Cerebellar nuclear complex (tissue), 1 donor: Measurements from ENCODE around the gene ZFP62.

Experiments used
- DNase-seq, 2 experiments: peaks; one replicate each; lab custom pipeline; 2025; lab: John Stamatoyannopoulos, UW

ZFP62 gene

DNA sequence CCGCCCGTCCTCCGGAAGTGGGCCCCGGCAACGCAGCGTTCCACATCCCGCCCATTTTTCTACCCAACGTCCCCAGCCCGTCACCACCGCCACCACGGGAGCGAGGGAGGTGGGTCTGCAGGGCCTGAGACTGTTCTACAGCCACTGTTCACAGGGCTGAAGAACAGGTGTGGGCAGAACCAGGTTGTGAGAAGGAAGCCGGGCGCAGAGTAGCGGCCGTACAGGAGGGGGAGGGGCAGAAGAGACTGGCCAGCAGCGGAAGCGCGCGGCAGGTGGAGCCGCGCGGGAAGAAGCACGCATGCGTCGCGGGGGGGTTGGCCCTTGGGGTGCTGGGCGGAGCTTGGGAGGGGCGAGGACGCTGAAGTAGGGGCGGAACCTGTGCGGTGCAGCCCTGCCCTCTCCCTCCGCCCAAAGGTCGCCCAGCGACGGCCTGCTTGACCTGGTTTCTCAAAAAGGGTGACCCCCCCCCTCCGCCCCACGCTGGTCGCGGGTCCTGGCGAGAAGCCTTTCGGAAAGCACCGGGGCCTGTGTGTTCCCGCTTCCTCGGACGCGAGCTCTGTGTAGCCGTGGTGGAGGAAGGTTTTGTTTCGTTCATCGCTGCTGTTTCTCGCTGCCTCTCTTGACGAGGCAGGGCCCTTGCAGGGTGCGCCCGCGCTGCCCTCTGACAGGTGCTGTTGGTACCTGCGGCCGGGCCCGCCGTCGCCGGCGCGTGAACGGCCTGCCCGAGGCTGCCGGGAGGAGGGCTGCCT is 50.7 kb downstream of the ZFP62 start:
- DNase-seq, result peak; percentile 62 to 68

DNA sequence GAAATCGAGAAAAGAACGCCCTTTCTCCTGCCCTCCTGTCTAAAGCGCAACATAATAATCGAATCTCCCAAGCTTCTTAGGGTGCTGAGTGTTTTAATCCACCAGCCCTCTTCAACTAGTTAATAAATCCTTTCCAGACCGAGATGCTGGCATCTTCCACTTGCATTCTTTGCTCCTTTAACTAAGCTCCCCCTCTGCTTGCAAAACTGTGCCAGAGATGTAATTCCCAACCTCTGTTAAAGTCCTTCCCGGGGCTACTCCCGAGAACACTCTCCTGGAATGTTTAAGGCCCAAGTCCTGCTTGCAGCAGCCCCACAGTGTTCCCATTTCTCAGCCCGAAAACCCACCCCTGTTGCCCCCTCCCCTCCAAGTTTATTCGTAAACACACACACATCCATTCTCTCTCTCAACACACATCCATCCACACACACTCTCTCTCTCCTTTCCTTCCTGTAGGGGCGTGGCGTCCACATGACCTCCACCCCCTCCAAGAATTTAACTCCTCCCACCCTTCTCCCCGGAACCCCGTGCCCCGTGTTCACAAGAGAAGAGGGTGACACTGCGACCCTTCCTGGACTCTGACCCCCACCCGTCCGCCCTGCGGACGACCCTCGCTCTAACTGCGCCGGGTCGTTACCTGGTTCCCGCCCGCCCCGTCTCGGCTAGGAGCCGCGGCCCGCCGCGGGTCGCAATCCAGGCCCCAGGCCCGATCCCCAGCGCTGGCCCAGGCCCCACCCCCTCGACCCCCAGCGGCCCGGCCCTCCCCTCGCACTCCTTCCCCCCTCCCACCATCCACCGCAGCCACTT is 51.5 kb downstream of the ZFP62 start:
- peak in 1 of 2 experiments; percentile 14 for DNase-seq

DNA sequence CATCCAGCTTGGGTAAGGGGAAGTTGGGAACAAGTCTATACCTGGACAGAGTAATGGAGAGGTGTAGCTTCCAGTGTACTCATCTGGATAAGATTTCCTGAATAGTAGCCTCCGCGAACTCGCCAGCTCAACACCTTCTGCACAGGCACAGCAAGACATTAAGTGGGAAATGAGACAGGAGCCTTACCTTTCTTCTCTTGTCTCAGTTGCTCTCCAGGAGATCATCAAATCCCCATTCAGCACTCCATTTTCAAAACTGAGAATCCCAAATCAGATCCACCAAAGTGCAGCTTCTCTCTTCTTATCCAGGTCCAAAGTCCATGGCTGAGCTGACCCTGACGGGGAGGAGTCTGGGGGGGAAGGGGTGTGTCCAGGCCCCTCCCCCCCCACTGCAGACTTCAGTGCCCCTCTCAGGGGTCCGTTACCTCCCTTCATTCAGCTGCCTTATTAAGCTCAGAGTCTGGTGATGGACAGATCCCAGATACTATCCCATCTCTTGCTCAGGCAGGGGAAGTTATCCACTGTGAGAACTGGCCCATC is 52.5 kb downstream of the ZFP62 start:
- no peak for DNase-seq

DNA sequence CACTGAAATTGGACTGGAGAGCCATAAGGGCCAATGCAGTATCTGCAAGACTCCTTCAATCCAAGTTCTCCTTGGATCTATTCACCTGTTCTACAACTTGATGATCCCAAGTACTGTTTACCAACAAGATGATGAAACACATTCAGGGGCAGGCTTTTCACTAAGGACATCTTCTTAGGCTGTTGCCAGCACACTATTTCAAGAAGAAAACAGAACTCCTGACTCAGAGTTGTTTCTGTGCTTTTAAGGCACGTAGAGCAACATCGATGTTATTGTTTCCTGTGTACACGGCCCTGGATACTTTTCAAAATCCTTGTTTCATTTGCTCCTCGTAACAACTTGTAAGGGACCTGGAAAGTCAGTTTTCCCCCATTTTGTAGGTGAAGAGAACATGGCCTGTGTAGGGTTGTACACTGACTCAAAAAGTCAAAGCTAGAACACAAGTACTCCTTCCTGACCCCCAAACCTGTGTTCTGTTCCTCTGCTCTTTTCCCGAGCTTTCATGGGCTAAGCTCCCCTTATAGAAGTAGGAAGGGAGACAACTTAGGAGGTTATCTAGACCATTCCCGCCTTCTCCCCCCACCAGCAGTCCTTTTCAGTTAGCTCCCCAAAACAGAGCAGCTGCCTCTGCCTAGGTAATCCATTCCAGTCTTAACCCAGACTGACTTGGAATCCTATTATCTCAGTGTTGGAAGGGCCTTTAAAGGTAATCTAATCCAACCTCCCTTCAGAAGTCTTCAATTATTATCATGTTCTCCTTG is 53.2 kb downstream of the ZFP62 start:
- DNase-seq, result no peak

DNA sequence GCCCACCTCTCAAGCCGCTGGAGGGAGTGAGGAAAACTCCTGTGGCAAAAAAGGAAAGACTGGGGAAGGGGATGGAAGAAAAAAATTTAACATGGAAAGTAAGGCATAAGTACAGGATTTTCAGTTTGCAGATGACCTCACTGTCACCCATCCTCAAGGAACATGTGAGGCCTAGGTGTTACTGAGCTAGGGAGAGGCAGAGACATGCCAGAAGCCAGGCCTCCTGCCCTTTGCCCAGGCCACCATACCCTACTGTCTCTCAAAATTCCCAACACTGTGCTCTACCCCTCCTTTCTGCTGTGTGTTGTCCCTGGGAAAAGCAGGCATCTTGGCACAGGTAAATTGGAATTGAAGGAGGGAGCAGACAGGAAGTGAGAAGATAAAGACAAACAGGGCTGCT is 54.0 kb downstream of the ZFP62 start:
- no peak for DNase-seq

DNA sequence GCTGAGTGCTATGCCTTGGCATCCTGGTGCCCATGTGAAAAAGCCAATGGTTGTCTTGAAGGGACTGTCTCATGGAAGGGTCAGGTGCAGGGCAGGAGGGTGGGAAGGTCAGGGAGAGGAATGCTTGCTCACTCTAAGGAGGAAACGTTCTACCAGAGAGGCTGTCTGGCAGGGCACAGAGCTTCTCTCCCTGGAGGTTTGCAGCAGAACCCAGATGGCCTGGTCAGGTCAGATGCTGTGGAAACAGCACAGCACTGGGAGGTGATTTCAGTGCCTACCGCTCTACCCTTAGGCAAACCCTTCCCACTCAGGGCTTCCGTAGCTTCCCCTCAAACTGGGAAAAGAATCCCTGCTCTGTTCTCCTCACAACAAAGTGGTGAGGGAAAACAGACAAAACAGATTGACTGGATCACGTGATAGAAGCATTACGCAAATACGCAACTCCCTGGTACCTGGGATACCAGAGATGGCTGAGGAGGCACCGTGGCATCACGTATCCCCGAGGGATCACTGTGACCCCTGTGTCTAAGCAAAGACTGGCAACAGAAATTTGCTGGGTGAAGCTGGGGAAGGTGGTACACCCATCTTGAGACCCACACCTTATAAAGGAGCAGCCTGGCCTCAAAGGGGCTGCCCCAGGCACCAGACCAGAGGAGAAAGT is 54.6 kb downstream of the ZFP62 start:
- DNase-seq, result no peak

DNA sequence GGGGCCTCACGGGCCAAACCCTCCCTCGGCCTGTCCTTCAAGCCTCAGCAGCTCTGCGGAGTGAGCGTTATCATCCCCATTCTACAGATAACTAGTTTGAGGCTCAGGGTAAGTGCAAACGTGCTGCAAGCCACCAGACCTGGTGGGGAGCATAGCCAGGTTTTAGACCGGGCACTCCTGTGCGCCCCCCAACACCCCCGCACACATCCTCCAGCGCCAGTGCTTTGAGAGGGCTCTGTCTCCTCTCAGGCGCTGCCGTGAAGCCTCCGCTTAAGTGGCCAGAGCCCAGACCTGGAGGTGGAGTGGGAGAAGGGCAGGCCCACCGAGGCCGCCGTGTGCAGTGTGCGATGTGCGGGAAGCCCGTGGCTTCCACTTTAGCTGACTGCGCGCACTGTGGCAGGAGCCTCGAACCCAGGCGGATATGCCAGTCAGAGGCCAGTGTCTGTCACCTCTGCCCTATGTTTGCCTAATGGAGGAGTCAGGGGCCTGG is 56.9 kb downstream of the ZFP62 start:
- DNase-seq, result no peak

DNA sequence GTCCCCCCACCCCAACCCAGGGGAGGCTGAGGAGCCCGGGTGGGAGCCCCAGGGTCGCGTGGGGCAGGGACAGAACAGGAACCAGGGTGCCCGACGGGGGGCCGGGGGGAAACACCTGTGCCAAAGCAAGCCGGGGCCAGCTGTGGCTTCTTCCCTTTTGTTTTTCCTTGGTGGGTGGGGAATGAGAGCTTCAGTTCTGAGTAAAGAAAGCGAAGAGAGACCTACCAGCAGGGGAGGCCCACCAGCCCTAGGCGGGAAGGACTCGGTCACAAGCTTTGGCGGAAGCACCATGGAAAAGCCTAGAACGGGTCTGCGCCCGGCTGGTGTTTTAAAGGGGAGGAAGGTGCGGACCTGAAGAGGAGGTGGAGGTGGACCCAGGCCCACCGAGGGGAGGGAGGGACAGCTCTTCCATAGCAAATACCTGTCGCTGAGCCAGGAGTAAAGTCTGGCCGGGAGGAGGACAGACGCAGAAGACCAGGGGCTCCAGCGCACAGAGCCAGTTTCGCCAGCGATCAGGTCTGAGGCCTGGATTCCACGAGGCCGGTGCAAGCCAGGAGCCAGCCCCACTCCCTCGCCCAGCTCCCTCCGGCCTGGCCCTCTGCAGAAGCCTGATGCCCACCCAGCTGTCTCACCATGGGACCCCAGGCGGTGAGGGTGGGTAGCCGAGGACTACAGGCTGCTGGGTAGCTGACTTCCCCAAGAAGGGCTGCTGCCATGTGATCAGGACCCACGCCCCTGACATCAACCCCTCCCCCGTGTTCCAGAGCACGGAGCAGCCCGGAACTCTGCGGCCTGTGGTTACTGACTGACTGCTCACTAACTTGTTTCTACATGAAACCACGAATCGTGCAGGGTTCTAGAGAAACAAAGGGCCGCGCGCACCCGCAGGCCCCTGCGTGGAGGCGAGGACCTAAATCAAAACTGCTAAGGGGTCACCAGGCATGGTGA is 57.6 kb downstream of the ZFP62 start:
- no peak for DNase-seq

DNA sequence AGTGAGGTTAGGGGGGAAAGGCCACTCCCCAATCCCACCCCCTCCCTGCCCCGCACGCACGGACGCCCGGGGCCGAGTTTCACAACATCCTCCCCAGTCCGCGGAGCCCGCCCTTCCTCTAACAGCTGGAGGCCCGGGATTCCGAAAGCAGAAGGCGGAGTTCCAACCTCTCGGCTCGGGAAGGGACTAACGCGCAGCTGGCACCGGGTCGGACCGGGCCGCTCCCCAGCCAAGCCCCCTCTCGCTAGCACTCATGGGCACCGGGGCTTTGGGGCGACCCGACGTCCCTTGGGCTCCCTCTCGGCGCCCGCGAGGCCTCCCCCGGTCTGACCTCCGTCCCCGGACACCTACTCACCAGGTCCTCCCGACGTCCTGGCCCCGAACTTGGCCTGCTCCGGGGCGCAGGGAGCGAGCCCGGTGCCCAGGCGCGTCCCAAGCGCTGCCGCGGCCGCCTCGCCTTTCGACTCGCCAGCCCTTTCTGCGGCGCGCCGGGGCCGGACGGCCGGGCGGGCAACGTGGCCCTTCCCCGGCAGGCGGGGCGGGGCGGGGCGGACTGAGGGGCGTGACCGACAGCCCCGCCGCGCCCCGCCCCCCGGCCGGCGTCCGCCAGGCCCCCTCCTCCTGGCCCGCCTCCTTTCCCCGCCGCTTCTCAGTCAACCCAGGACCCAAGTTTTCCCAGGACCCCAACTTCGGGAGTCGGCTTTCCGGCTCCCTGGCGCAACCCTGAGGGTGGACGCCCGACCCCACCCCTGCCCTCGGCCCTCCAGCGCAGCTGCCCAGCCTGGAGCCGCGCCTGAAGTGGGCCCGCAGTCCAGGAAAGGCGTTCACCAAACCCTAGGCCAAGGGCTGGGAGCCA is 58.5 kb downstream of the ZFP62 start, which contains the start of gene MGAT1:
Gene MGAT1 (minus strand): TSS at position 482 of the 856 bp plus-strand sequence. CDS start 9,835 bp downstream, outside the sequence.
- DNase-seq, result no peak

DNA sequence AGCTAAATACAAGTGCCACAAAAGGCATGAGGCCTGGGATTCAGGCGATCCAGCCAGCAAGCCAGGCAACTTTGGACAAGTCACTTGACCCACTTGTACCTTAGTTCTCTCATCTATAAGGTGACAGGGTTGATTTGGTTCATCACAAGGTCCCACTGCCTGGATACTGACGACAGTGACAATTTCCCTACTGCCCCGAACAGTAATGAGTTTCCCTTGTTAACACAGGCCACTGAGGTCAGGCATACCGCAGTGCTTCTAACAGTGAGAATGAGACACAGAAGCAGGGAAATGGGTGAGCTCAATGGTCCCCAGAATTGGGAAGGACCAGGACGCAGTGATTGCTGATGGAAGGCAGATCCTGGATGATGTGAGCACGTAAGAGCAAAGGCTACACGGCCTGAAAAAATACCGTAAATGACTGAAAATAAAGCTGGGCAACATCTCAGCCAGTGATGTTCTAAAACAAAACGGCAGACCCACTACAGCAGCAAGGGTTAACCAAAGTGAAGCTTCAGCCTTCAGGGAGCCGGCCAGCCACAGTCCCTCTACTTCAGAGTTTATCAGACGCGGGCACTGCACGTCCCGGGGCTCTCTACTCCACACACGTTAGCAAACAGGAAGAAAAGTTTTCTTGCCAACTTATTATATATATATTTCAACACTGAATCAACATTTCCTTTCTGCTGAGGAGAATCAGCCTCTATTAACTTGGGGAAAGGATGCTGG is 59.3 kb downstream of the ZFP62 start:
- no peak for DNase-seq

DNA sequence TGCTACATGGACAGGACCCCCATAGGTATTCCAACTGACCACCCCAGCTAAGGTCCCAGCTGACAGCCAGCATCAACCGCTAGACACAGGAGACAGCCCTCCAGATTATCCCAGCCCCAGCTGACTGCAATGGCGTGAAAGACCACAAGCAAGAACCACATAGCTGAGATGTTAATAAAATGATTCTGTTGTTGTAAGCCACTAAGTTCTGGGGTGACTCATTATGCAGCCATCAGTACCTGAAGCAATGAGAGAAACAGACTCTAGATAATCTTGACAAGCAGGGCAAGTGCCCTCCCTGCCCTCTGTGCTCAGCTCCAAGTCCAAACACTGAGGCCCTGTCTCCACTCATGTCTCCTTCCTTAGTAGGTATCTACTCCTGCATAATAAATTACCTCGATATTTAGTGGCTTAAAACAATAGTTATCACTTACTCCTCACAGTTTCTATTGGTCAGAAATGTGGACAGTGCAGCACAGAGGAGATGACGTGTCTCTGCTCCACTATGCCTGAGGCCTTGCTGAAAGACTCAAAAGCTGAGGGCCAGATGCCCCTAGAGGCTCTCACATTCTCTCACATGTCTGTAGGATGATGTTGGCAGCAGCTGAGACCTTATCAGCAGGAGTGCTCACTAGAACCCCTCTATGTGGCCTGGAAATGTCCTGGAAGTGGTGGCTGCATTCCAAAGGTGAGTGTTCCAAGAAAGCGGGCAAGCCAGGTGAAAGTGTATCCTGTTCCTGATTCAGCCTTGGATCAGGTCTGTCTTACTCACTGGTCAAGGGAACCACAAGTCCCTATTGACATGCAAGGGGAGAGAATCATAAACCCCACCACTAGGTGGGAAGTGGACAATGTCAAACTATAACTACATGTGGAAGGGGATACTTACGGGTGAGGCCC is 60.9 kb downstream of the ZFP62 start:
- DNase-seq, result no peak

DNA sequence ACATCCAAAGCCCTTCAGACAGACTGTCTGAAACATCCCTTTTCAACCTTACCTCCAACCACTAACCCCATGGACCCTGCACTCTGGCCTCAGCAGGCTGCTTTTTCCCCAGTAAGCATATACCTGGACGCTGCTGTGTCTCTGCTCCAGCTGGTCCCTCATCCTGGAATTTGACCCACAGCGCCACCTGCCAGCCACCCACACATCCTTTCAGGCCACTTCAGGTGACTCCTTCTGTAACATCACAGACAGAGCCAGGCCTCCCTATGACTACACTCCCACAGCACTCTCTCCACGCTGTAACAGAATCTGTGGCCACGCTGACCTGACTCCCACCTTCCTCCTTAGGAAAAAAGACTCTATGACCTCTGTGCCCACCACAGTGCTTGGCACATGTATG is 61.9 kb downstream of the ZFP62 start:
- no peak for DNase-seq

DNA sequence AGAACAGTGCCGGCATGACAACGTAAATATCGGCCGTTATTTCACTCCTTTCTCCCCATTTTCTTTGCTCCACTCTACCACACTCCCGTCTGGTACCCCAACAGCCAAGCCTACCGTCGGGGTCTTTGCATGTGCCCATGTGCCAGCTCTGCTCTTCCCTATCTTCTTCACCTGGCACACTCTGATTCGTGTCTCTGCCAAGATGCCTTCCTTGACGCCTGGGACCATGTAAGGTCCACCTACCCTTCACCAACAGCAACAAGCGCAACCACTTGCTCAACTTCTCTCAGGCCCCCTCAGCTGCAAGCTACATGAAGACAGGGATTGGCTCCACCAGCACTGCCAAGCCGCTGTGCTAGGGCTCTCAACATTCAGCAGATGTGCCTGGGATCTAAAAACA is 62.9 kb downstream of the ZFP62 start:
- no peak for DNase-seq
